ENCODE data around the gene ADAT3. TPM values are rescaled to one million over a fixed set of nuclear protein-coding genes. Genes with fewer than 3 reads are reported as not detected.

Gene ADAT3
- total RNA-seq, 3 donors from 2014 or later (not counting 1 experiment from before 2014, with no cell fraction given), result 13.0 to 20.9 (median 13.1) TPM

DNA sequence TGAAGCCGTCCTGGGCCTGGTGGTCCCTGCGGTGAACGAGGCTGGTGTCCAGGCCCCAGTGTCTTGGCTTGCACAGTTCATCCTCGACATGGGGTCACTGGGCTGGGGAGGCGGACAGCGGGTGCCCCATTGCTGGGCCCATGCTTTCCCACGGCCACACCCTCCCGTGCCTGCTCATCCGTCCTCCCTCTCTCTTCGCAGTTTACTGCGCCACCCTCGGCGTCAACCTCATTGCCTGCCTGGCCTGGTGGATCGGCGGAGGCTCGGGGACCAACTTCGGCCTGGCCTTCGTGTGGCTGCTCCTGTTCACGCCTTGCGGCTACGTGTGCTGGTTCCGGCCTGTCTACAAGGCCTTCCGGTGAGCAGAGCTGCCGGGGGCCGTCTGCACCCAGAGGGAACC lies 12.7 kb downstream of the ADAT3 start:
- H3K27ac ChIP-seq (ENCODE audit: low read length), result no peak overlapping the region
- no peak for TF ChIP-seq CTCF (IDR thresholded peaks at IDR 0.05)
- H3K27me3 ChIP-seq (ENCODE audit: control insufficient read depth, insufficient read depth, low read length), result no peaks in the 10 kb centered on the region
- ATAC-seq (no peak), DNase-seq (no peak)
- intact Hi-C loops (cut with micrococcal nuclease), result no loop called here
- no peak overlapping the region for H3K4me3 Mint-ChIP-seq
- H3K27ac Mint-ChIP-seq, result no peak overlapping the region
- H3K4me1 Mint-ChIP-seq, result peaks cover 0 to 7% of the 10 kb centered on the region in 2 donors
- no peaks in the 10 kb centered on the region for H3K9me3 ChIP-seq (ENCODE audit: control insufficient read depth, insufficient read depth, low read length)
- no peaks in the 10 kb centered on the region for H3K9me3 Mint-ChIP-seq
- H3K4me3 ChIP-seq (ENCODE audit: low read length), result no peak overlapping the region
- 96% methylated on average over 25 of the region's 25 CpGs for WGBS (ENCODE audit: insufficient coverage)
- H3K4me1 ChIP-seq (ENCODE audit: control insufficient read depth, insufficient read depth, low read length), result no peaks in the 10 kb centered on the region
- no peaks in the 10 kb centered on the region for H3K36me3 Mint-ChIP-seq
- peaks cover 24% of the 10 kb centered on the region for H3K36me3 ChIP-seq (ENCODE audit: control insufficient read depth, insufficient read depth, low read length)
- H3K27me3 Mint-ChIP-seq (ENCODE audit: low read depth in 2 of 2), result no peaks in the 10 kb centered on the region

DNA sequence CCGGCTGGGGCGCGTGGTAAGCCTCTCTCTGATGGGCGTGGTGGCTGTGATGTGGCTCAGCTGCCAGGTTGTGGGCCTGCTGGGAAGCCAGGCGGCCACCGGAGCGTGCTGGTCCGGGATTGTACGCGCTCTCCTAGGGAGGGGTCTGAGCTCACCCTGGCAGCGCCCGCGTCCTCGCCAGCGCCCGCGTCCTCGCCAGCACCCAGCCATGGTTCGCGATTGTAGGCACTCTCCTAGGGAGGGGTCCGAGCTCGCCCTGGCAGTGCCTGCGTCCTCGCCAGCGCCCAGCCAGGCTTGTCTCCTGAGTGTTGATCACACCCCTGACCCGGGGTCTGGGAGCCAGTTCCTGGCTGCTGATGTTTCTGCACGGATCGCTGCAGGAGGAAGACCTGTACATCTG lies 13.8 kb downstream of the ADAT3 start:
- H3K27me3 Mint-ChIP-seq (ENCODE audit: low read depth in 2 of 2), result no peaks in the 10 kb centered on the region
- DNase-seq (no peak), ATAC-seq (no peak)
- peaks cover 4% of the 10 kb centered on the region for H3K4me1 ChIP-seq (ENCODE audit: control insufficient read depth, insufficient read depth, low read length)
- no peak overlapping the region for H3K4me3 Mint-ChIP-seq
- H3K36me3 Mint-ChIP-seq, result no peaks in the 10 kb centered on the region
- no peak overlapping the region for H3K27ac ChIP-seq (ENCODE audit: low read length)
- intact Hi-C loops (cut with micrococcal nuclease), result no loop called here
- peaks cover 20% of the 10 kb centered on the region for H3K36me3 ChIP-seq (ENCODE audit: control insufficient read depth, insufficient read depth, low read length)
- no peaks in the 10 kb centered on the region for H3K9me3 Mint-ChIP-seq
- no peaks in the 10 kb centered on the region for H3K27me3 ChIP-seq (ENCODE audit: control insufficient read depth, insufficient read depth, low read length)
- WGBS (ENCODE audit: insufficient coverage), result 96% methylated on average over 28 of the region's 28 CpGs
- H3K27ac Mint-ChIP-seq, result no peak overlapping the region
- TF ChIP-seq CTCF (IDR thresholded peaks at IDR 0.05), result no peak
- H3K9me3 ChIP-seq (ENCODE audit: control insufficient read depth, insufficient read depth, low read length), result no peaks in the 10 kb centered on the region
- peaks cover 0 to 7% of the 10 kb centered on the region in 2 donors for H3K4me1 Mint-ChIP-seq
- no peak overlapping the region for H3K4me3 ChIP-seq (ENCODE audit: low read length)

- no peak overlapping the region for H3K4me3 Mint-ChIP-seq
- no peak for TF ChIP-seq CTCF (IDR thresholded peaks at IDR 0.05)
Measured at GRCh38 chr19:1920644-1921043, 15.4 kb downstream of the ADAT3 start.

DNA sequence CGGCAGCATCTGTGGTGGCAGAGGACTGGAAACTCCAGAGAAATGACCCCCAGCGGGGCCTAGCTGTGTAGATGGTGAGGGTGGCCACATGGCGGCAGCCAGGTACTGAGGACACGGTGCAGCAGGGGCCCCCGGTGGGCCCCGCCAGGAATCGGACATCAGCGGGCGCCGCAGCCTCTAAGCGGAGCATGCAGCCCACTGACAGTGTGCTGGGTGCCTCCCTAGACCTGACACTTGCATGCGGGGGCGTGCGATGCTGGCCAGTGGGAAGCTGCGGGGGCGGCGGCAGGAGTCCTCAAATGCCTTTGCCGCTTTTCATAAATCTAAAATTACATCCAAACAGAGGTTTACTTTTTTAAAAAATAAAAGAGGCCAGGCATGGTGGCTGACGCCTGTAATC lies 16.1 kb downstream of the ADAT3 start:
- intact Hi-C loops (cut with micrococcal nuclease), result no loop called here
- no peak overlapping the region for H3K27ac Mint-ChIP-seq
- no peak for DNase-seq
- TF ChIP-seq CTCF (IDR thresholded peaks at IDR 0.05), result no peak
- no peak overlapping the region for H3K4me3 Mint-ChIP-seq
- ATAC-seq, result no peak
- H3K27ac ChIP-seq (ENCODE audit: low read length), result no peak overlapping the region
- 96% methylated on average over 19 of the region's 19 CpGs for WGBS (ENCODE audit: insufficient coverage)
- no peak overlapping the region for H3K4me3 ChIP-seq (ENCODE audit: low read length)
- H3K4me1 Mint-ChIP-seq, result no peaks in the 10 kb centered on the region
- no peaks in the 10 kb centered on the region for H3K9me3 ChIP-seq (ENCODE audit: control insufficient read depth, insufficient read depth, low read length)
- peaks cover 6% of the 10 kb centered on the region for H3K4me1 ChIP-seq (ENCODE audit: control insufficient read depth, insufficient read depth, low read length)
- H3K27me3 Mint-ChIP-seq (ENCODE audit: low read depth in 2 of 2), result no peaks in the 10 kb centered on the region
- H3K9me3 Mint-ChIP-seq, result no peaks in the 10 kb centered on the region
- no peaks in the 10 kb centered on the region for H3K27me3 ChIP-seq (ENCODE audit: control insufficient read depth, insufficient read depth, low read length)
- peaks cover 26% of the 10 kb centered on the region for H3K36me3 ChIP-seq (ENCODE audit: control insufficient read depth, insufficient read depth, low read length)
- no peaks in the 10 kb centered on the region for H3K36me3 Mint-ChIP-seq

More at GRCh38 chr19:1920644-1921043, 15.4 kb downstream of the ADAT3 start:
- H3K27ac ChIP-seq (ENCODE audit: low read length), result no peak overlapping the region
- whole genome bisulfite sequencing (ENCODE audit: insufficient coverage), result 97% methylated on average over 19 of the region's 19 CpGs
- H3K4me1 ChIP-seq (ENCODE audit: control insufficient read depth, insufficient read depth, low read length), result peaks cover 6% of the 10 kb centered on the region
- no peaks in the 10 kb centered on the region for H3K9me3 ChIP-seq (ENCODE audit: control insufficient read depth, insufficient read depth, low read length)
- ATAC-seq (no peak), DNase-seq (no peak)
- H3K27ac Mint-ChIP-seq, result no peak overlapping the region
- H3K27me3 ChIP-seq (ENCODE audit: control insufficient read depth, insufficient read depth, low read length), result no peaks in the 10 kb centered on the region
- H3K27me3 Mint-ChIP-seq (ENCODE audit: low read depth in 2 of 2), result no peaks in the 10 kb centered on the region
- peaks cover 26% of the 10 kb centered on the region for H3K36me3 ChIP-seq (ENCODE audit: control insufficient read depth, insufficient read depth, low read length)
- no peaks in the 10 kb centered on the region for H3K9me3 Mint-ChIP-seq
- H3K4me1 Mint-ChIP-seq, result no peaks in the 10 kb centered on the region
- no peaks in the 10 kb centered on the region for H3K36me3 Mint-ChIP-seq
- intact Hi-C loops (cut with micrococcal nuclease), result no loop called here
- no peak overlapping the region for H3K4me3 ChIP-seq (ENCODE audit: low read length)
